Fibroblast of mammary gland (primary cell): ENCODE data around the gene GDPD1.
"Not testable (repeated sequence)": the region's sequence is repeated elsewhere in the genome, so short reads cannot be mapped to it uniquely, and the experiment has no call there.

Experiments used
- DNase-seq: peaks from one replicate; pipeline ENCODE4 v3.0.0-alpha.2; 2010; ENCODE audit warnings: low read depth
- H3K4me3 ChIP-seq: 2 replicates; pipeline ENCODE4 v1.5.1; 2011; ENCODE audit warnings: low read depth, mild to moderate bottlenecking, low read length, moderate library complexity; ENCODE audit not compliant: control insufficient read depth
- TF ChIP-seq, protein P1 (sequence below): conservative IDR thresholded peaks from 2 replicates; pipeline ENCODE4 v1.5.1; 2011; ENCODE audit warnings: low read depth, low read length, inconsistent platforms; ENCODE audit not compliant: control insufficient read depth, insufficient read depth

The GDPD1 gene

DNA sequence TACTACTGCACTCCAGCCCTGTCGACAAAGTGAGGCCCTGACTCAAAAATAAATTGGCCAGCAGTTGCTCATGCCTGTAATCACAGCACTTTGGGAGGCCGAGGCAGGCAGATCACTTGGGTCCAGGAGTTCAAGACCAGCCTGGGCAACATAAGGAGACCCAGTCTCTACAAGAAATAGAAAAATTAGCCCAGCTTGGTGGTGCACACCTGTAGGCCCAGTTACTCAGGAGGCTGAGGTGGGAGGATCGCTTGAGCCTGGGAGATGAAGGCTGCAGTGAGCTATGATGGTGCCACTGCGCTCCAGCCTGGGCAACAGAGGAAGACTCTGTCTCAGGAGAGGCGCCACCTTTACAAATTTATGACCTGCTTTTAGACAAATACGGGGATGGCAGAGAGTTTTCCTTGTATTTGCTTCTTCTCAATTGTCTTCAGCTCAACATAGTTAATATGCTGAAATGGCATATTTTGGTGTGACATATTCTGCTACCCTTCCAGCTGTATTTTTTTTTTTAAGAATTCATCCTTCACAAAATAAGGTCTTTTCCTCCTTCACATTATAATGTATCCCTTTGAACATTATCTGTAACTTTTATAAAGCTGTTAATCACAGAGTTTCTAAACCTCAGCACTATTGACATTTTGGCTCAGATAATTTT, 90.1 kb downstream of the GDPD1 start:
- TF ChIP-seq, protein P1, sequence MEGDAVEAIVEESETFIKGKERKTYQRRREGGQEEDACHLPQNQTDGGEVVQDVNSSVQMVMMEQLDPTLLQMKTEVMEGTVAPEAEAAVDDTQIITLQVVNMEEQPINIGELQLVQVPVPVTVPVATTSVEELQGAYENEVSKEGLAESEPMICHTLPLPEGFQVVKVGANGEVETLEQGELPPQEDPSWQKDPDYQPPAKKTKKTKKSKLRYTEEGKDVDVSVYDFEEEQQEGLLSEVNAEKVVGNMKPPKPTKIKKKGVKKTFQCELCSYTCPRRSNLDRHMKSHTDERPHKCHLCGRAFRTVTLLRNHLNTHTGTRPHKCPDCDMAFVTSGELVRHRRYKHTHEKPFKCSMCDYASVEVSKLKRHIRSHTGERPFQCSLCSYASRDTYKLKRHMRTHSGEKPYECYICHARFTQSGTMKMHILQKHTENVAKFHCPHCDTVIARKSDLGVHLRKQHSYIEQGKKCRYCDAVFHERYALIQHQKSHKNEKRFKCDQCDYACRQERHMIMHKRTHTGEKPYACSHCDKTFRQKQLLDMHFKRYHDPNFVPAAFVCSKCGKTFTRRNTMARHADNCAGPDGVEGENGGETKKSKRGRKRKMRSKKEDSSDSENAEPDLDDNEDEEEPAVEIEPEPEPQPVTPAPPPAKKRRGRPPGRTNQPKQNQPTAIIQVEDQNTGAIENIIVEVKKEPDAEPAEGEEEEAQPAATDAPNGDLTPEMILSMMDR: no peak
- no peak for DNase-seq
- no peak overlapping the region for H3K4me3 ChIP-seq

DNA sequence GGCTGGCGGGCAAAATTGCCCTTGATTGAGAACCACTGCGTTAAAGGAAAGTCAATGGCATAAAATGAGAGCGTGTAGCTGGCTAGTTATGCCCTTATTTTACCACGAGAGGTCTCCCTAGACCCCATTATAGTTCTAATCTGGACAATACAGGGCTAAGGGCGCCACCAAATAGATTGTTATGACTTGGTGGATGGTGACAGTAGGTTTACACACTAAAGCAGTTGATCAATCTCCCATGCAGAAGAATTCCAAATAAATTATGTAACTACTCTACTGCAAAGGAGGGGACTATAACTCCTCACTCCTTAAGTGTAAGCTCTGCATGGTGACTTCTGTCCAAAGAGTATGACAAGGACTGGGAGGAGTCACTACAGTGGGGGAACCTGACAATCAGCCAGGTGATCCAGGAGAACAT, 90.7 kb downstream of the GDPD1 start:
- TF ChIP-seq, protein P1: peak; percentile 81
- DNase-seq: peak; percentile 60
- no peak overlapping the region for H3K4me3 ChIP-seq

DNA sequence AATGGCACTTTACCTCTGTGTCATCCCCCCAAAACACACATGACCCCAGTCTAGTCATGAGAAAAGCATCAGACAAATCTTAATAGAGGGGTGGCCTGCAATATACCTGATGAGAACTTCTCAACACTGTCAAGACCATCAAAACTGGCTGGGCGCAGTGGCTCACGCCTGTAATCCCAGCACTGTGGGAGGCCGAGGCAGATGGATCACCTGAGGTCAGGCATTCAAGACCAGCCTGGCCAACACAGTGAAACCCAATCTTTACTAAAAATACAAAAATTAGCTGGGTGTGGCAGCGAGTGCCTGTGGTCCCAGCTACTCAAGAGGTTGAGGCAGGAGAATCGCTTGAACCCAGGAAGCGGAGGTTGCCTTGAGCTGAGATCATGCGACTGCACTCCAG, 91.2 kb downstream of the GDPD1 start:
- not testable (repeated sequence) for DNase-seq, H3K4me3 ChIP-seq

DNA sequence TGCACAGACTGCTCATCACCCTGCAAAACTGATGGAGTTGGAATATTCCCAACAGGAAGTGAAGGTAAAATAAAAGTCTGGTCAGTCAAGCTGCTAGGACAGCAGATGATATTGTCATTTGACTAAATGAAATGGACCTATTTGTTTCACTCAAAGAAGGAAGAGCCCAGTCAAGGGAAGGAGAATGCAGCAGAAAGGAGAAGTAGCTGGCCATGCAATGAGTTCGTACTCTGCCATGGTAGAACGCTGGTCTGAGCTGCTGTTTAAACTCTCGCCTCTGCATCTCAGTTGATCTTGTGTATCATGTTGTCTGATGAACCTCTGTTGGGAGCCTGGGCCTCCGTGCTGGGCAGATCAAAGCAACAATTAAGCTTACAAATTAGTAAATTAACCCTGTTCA, 95.6 kb downstream of the GDPD1 start:
- no peak for DNase-seq
- H3K4me3 ChIP-seq: no peak overlapping the region
- TF ChIP-seq, protein P1: no peak
